HepG2 (cell line): Measurements from ENCODE around the gene KCTD8. TPM values are rescaled to one million over a fixed set of nuclear protein-coding genes. Genes with fewer than 3 reads are reported as not detected.

Source experiments
- ARHGAP35 ChIP-seq: sonication (generic); formaldehyde crosslinking; IDR thresholded peaks from 2 replicates; pipeline ENCODE4 v1.9.0; 2022; ENCODE audit warnings: mild to moderate bottlenecking, inconsistent platforms, moderate library complexity, missing genetic modification reagents, borderline replicate concordance
- EED ChIP-seq: sonication (generic); formaldehyde crosslinking; IDR thresholded peaks from 2 replicates; pipeline ENCODE4 v1.5.0; 2020; ENCODE audit warnings: mild to moderate bottlenecking, missing genetic modification reagents
- IRF9 ChIP-seq: sonication (generic); formaldehyde crosslinking; IDR thresholded peaks from 2 replicates; pipeline ENCODE4 v1.8.0; 2022; ENCODE audit warnings: missing genetic modification reagents, mild to moderate bottlenecking, borderline replicate concordance
- MAF1 ChIP-seq: sonication (generic); formaldehyde crosslinking; IDR thresholded peaks from 2 replicates; pipeline ENCODE4 v1.5.0; 2020; ENCODE audit warnings: missing genetic modification reagents, borderline replicate concordance
- MIER3 ChIP-seq: IDR thresholded peaks from 2 replicates; pipeline ENCODE4 v1.6.1; 2016; ENCODE audit warnings: missing compliant biosample characterization, borderline replicate concordance
- REPIN1 ChIP-seq: sonication (generic); formaldehyde crosslinking; IDR thresholded peaks from 2 replicates; pipeline ENCODE4 v1.8.0; 2022; ENCODE audit warnings: missing genetic modification reagents, low read depth, mild to moderate bottlenecking, borderline replicate concordance
- TEAD3 ChIP-seq: optimal IDR thresholded peaks from 2 replicates; pipeline ENCODE3; 2016; ENCODE audit warnings: borderline replicate concordance
- TFDP1 ChIP-seq: IDR thresholded peaks from 2 replicates; pipeline ENCODE4 v1.6.1; 2016; ENCODE audit warnings: missing compliant biosample characterization, missing genetic modification reagents, borderline replicate concordance
- ZHX2 ChIP-seq, 2 experiments: sonication (generic) in 1 of 2; formaldehyde crosslinking in 1 of 2; IDR thresholded peaks; 2 replicates each; pipeline versions ENCODE4 v1.6.1 to v1.9.0; 2014 to 2022; ENCODE audit warnings: antibody characterized with exemption in 1 of 2, borderline replicate concordance in 1 of 2, inconsistent platforms in 1 of 2, low read depth in 1 of 2, missing genetic modification reagents in 1 of 2
- ZMAT5 ChIP-seq: sonication (generic); formaldehyde crosslinking; IDR thresholded peaks from 2 replicates; pipeline ENCODE4 v1.5.0; 2020; ENCODE audit warnings: mild to moderate bottlenecking, low read depth, missing genetic modification reagents, borderline replicate concordance
- ZNF253 ChIP-seq: sonication (generic); formaldehyde crosslinking; IDR thresholded peaks from 2 replicates; pipeline ENCODE4 v1.8.0; 2022; ENCODE audit warnings: mild to moderate bottlenecking, missing genetic modification reagents, borderline replicate concordance
- ZNF431 ChIP-seq: sonication (generic); formaldehyde crosslinking; IDR thresholded peaks from 2 replicates; pipeline ENCODE4 v1.9.0; 2022; ENCODE audit warnings: missing genetic modification reagents, low read depth, mild to moderate bottlenecking, borderline replicate concordance
- ZNF512B ChIP-seq: sonication (generic); formaldehyde crosslinking; IDR thresholded peaks from 2 replicates; pipeline ENCODE4 v1.5.1; 2020; ENCODE audit warnings: missing genetic modification reagents, mild to moderate bottlenecking, borderline replicate concordance
- polyA plus RNA-seq, 8 experiments: library from polyadenylated mRNA; depleted of rRNA in 3 of 8; stranded (reverse) in 7 of 8; unstranded in 1 of 8; fragments of >200 nt; fragmentation: Illumina TruSeq in 4 of 8; extraction: Trizol in 4 of 8; gene quantifications; 2 replicates each; pipeline versions ENCODE4 v1.2.1 to v1.2.3, GENCODE V29; 2011 to 2016; ENCODE audit warnings: low read depth in 4 of 8, missing spikeins in 1 of 8, mixed read lengths in 1 of 8; ENCODE audit not compliant: insufficient read depth in 1 of 8
- total RNA-seq, 5 experiments: library from RNA; depleted of rRNA; stranded (reverse); fragments of >200 nt; fragmentation: Illumina TruSeq; extraction: Trizol; gene quantifications; 2 replicates each; pipeline ENCODE4 v1.2.3, GENCODE V29; 2016; ENCODE audit warnings: low read depth in 1 of 5

Gene KCTD8
- total and polyA plus RNA-seq, 2 of the 13 experiments (the other 11 are each of a cell fraction or from before 2014, with no cell fraction given), result not detected

GRCh38 chr4:44237643-44238042, 211.0 kb downstream of the KCTD8 start (continued):
- no peak for TF ChIP-seq ZHX2 (IDR thresholded peaks at IDR 0.05; ENCODE audit: low read depth)
- no peak for TF ChIP-seq ZHX2 (CRISPR knock-in tag; IDR thresholded peaks at IDR 0.05; ENCODE audit: borderline replicate concordance)
- no peak for TF ChIP-seq MAF1 (CRISPR knock-in tag)
- no peak for TF ChIP-seq ZNF253 (CRISPR knock-in tag)
- TF ChIP-seq ZMAT5 (CRISPR knock-in tag), result no peak
- TF ChIP-seq TFDP1 (CRISPR knock-in tag), result no peak
- TF ChIP-seq EED (CRISPR knock-in tag), result no peak
- no peak for TF ChIP-seq IRF9
- no peak for TF ChIP-seq ARHGAP35 (CRISPR knock-in tag)
- no peak for TF ChIP-seq MIER3
- TF ChIP-seq TEAD3 (CRISPR knock-in tag), result no peak
- no peak for TF ChIP-seq ZNF512B
- TF ChIP-seq ZNF431, result no peak
- no peak for TF ChIP-seq REPIN1 (CRISPR knock-in tag)
